Measurements from ENCODE around the gene VPS52. TPM values are rescaled to one million over a fixed set of nuclear protein-coding genes. Genes with fewer than 3 reads are reported as not detected.

VPS52 gene
- total and polyA plus RNA-seq, 9 of the 15 experiments (the other 6 are each of a cell fraction or from before 2014, with no cell fraction given): 24.4 to 103 (median 40.2) TPM

GRCh38 chr6:33249732-33250630, 21.7 kb downstream of the VPS52 start (continued):
- TF ChIP-seq GTF3C2 (IDR thresholded peaks at IDR 0.05; ENCODE audit: borderline replicate concordance, extremely low read depth, insufficient read length): no peak
- TF ChIP-seq ZNF449 (CRISPR knock-in tag; IDR thresholded peaks at IDR 0.05): no peak
- 0 out of 2 replicates have a peak, but pooled peaks have one; percentile 14 for TF ChIP-seq ARID3B (CRISPR knock-in tag; IDR thresholded peaks at IDR 0.05; ENCODE audit: borderline replicate concordance)
- TF ChIP-seq ARID2 (IDR thresholded peaks at IDR 0.05): peak; percentile 51; the same call in 1 of the 2 replicates
- TF ChIP-seq MCM7 (IDR thresholded peaks at IDR 0.05): no peak
- TF ChIP-seq E2F6 (IDR thresholded peaks at IDR 0.05; ENCODE audit: borderline replicate concordance in 1 of 2, extremely low read depth in 1 of 2, insufficient read depth in 1 of 2, insufficient read length in 1 of 2, low read depth in 1 of 2, low read length in 1 of 2, poor library complexity in 1 of 2, severe bottlenecking in 1 of 2): no peak
- no peak for TF ChIP-seq NRF1 (conservative IDR thresholded peaks at IDR 0.05 in 1 of 2, IDR thresholded peaks at IDR 0.05 in 1 of 2)
- no peak; the same call in 1 of the 2 replicates for TF ChIP-seq RB1 (IDR thresholded peaks at IDR 0.05; ENCODE audit: low read depth)
- peak; percentile 17 for TF ChIP-seq SUPT5H (IDR thresholded peaks at IDR 0.05)
- TF ChIP-seq NKRF (IDR thresholded peaks at IDR 0.05; ENCODE audit: borderline replicate concordance): peak; percentile 55; the same call in 1 of the 2 replicates
- no peak for TF ChIP-seq U2AF1 (optimal IDR thresholded peaks at IDR 0.05; ENCODE audit: low read depth, low read length)
- TF ChIP-seq HNRNPUL1 (IDR thresholded peaks at IDR 0.05; ENCODE audit: low read length): no peak
- no peak for TF ChIP-seq GATAD2B (IDR thresholded peaks at IDR 0.05; ENCODE audit: borderline replicate concordance)
- TF ChIP-seq HDAC1 (IDR thresholded peaks at IDR 0.05): no peak
- no peak for TF ChIP-seq KDM5B (IDR thresholded peaks at IDR 0.05; ENCODE audit: insufficient replicate concordance, low read depth, low read length)
- TF ChIP-seq CHCHD3 (CRISPR knock-in tag; IDR thresholded peaks at IDR 0.05): no peak
- no peak for TF ChIP-seq SRSF3 (IDR thresholded peaks at IDR 0.05; ENCODE audit: insufficient read depth, low read length)
